GM23248 (cell line): ENCODE results near the gene KLHL24. TPM values are rescaled to one million over a fixed set of nuclear protein-coding genes. Genes with fewer than 3 reads are reported as not detected.
"Not testable (repeated sequence)": the region's sequence is repeated elsewhere in the genome, so short reads cannot be mapped to it uniquely, and the experiment has no call there.

ENCODE experiments used
- DNase-seq: peaks from one replicate; pipeline ENCODE4 v3.0.0-alpha.2; 2015
- H2AFZ ChIP-seq: fragments of 200-600 bp; sonication (generic); 2 replicates; pipeline ENCODE4 v1.6.1; 2016; ENCODE audit warnings: antibody characterized with exemption
- H3F3A ChIP-seq: fragments of 200-600 bp; sonication (generic); 2 replicates; pipeline ENCODE4 v1.6.1; 2016; ENCODE audit warnings: mild to moderate bottlenecking, antibody characterized with exemption, mixed run types; ENCODE audit not compliant: insufficient read depth
- H3K27ac ChIP-seq: fragments of 200-600 bp; sonication (generic); 2 replicates; pipeline ENCODE4 v1.5.1; 2016; ENCODE audit warnings: mild to moderate bottlenecking
- H3K27me3 ChIP-seq: fragments of 200-600 bp; sonication (generic); replicated peaks from 2 replicates; pipeline ENCODE4 v1.6.1; 2016; ENCODE audit warnings: mild to moderate bottlenecking; ENCODE audit not compliant: insufficient read depth
- H3K36me3 ChIP-seq: fragments of 200-600 bp; sonication (generic); 2 replicates; pipeline ENCODE4 v1.6.1; 2016; ENCODE audit warnings: low read depth, mild to moderate bottlenecking
- H3K4me1 ChIP-seq: fragments of 200-600 bp; sonication (generic); 2 replicates; pipeline ENCODE4 v1.6.1; 2016; ENCODE audit warnings: mild to moderate bottlenecking; ENCODE audit not compliant: insufficient read depth
- H3K4me2 ChIP-seq: fragments of 200-600 bp; sonication (generic); one replicate; pipeline ENCODE4 v1.6.1; 2016; ENCODE audit warnings: mild to moderate bottlenecking; ENCODE audit not compliant: unreplicated experiment
- H3K4me3 ChIP-seq: fragments of 200-600 bp; sonication (generic); 2 replicates; pipeline ENCODE4 v1.5.1; 2016; ENCODE audit warnings: mild to moderate bottlenecking
- H3K79me2 ChIP-seq: fragments of 200-600 bp; sonication (generic); 2 replicates; pipeline ENCODE4 v1.6.1; 2016; ENCODE audit warnings: mild to moderate bottlenecking; ENCODE audit not compliant: insufficient read depth
- H3K9ac ChIP-seq: fragments of 200-600 bp; sonication (generic); 2 replicates; pipeline ENCODE4 v1.6.1; 2016; ENCODE audit warnings: mild to moderate bottlenecking
- H3K9me2 ChIP-seq: fragments of 200-600 bp; sonication (generic); 2 replicates; pipeline ENCODE4 v1.6.1; 2016; ENCODE audit warnings: mixed run types, mild to moderate bottlenecking, moderate library complexity; ENCODE audit not compliant: insufficient read depth
- H3K9me3 ChIP-seq: fragments of 200-600 bp; sonication (generic); one replicate; pipeline ENCODE4 v1.6.1; 2017; ENCODE audit warnings: low read depth
- H4K20me1 ChIP-seq: fragments of 200-600 bp; sonication (generic); 2 replicates; pipeline ENCODE4 v1.6.0; 2016; ENCODE audit not compliant: insufficient read depth
- EZH2 ChIP-seq: fragments of 200-600 bp; sonication (generic); IDR thresholded peaks from 2 replicates; pipeline ENCODE4 v1.6.1; 2018; ENCODE audit warnings: antibody characterized with exemption, mild to moderate bottlenecking; ENCODE audit not compliant: insufficient read depth, poor library complexity, severe bottlenecking
- EZH2phosphoT487 ChIP-seq: fragments of 200-600 bp; sonication (generic); IDR thresholded peaks from 2 replicates; pipeline ENCODE4 v1.6.1; 2018; ENCODE audit warnings: antibody characterized with exemption, moderate library complexity, mild to moderate bottlenecking, low read depth; ENCODE audit not compliant: insufficient read depth
- WGBS, 2 experiments: methylation state at CpG; one replicate each; pipeline ENCODE4 v1.1.6; 2015 to 2017; ENCODE audit warnings: low lambda C conversion rate in 2 of 2, low coverage in 1 of 2; ENCODE audit errors: missing lambda C conversion rate in 2 of 2; 5-methylcytosine and 5-hydroxymethylcytosine counted together
- in situ Hi-C: fragments of 300-500 bp; cut with MboI; formaldehyde crosslinking; loops from 2 replicates; pipeline ENCODE4 v1.15.0; 2020
- polyA plus RNA-seq: library from polyadenylated mRNA; unstranded; fragments of >200 nt; fragmentation: Nextera tagmentation; extraction: Ambion mirVana; gene quantifications from 2 replicates; pipeline ENCODE4 v1.2.1, GENCODE V29; 2016
- total RNA-seq: library from RNA; depleted of rRNA; stranded (reverse); fragments of >200 nt; shearing (Covaris generic); gene quantifications from 2 replicates; pipeline ENCODE4 v1.2.3, GENCODE V29; 2014

Gene KLHL24
- total and polyA plus RNA-seq, 2 experiments from 2014 or later = 11.7 to 18.3 TPM

DNA sequence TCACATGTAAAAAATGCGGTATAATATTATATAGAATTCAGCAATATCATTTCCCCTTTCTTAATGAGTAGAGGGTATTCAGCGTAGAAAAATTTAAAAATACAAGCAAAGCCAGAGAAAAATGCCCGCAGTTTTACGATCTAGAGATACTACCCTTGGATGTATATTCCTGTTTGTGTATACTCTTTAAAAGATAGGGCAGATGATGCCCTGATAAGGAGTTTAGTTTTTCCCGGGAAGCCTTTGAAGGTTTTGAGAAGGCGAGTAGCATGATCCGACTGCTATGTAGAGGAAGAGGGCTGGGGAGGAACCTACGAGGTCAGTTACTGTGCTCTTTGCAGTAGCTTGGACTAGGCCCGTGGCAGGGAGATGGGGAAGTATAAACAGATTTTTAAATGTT is 63.3 kb downstream of the KLHL24 start:
- TF ChIP-seq EZH2phosphoT487 = no peak
- Histone ChIP-seq H3K79me2 (peaks cover 60% of the 10 kb centered on the region), H3K9me2 (no peaks in the 10 kb centered on the region), H3K9me3 (no peaks in the 10 kb centered on the region), H3K27ac (peak overlapping the region; percentile 72), H3K4me3 (peak overlapping the region; percentile 94), H3F3A (0 out of 2 replicates have a peak, but pooled peaks cover 6% of the 10 kb centered on the region), H3K27me3 (no peaks in the 10 kb centered on the region), H3K4me1 (no peaks in the 10 kb centered on the region), H3K36me3 (no peaks in the 10 kb centered on the region), H4K20me1 (no peaks in the 10 kb centered on the region; the same call in 1 of the 2 replicates), H3K4me2 (peak overlapping the region; percentile 94), H3K9ac (peak overlapping the region; percentile 93), H2AFZ (peak overlapping the region; percentile 82)
- WGBS, 2 experiments = 1 to 2% methylated on average over 9 of the region's 9 CpGs
- DNase-seq = peak; percentile 59
- in situ Hi-C loops = no loop called here

- H3K4me3 ChIP-seq = peak overlapping the region; percentile 94
- peaks cover 66% of the 10 kb centered on the region for H3K79me2 ChIP-seq
- in situ Hi-C loops = no loop called here
- no peak for DNase-seq
- H3K27me3 ChIP-seq = no peaks in the 10 kb centered on the region
- H3K9me2 ChIP-seq = no peaks in the 10 kb centered on the region
- TF ChIP-seq EZH2 = no peak
- no peak for TF ChIP-seq EZH2phosphoT487
- peaks cover 3% of the 10 kb centered on the region; the same call in 1 of the 2 replicates for H4K20me1 ChIP-seq
- H3K9ac ChIP-seq = peak overlapping the region; percentile 93
- peak overlapping the region; percentile 72 for H3K27ac ChIP-seq
- H3K4me1 ChIP-seq = no peaks in the 10 kb centered on the region
- H3K9me3 ChIP-seq = no peaks in the 10 kb centered on the region
- no peaks in the 10 kb centered on the region for H3K36me3 ChIP-seq
- peak overlapping the region; percentile 82 for H2AFZ ChIP-seq
- 0 out of 2 replicates have a peak, but pooled peaks cover 6% of the 10 kb centered on the region for H3F3A ChIP-seq
- 69 to 76% methylated on average over 13 of the region's 13 CpGs for WGBS, 2 experiments
- peak overlapping the region; percentile 94 for H3K4me2 ChIP-seq
These were observed 64.0 kb downstream of the KLHL24 start for GRCh38 chr3:183699238-183699947.

DNA sequence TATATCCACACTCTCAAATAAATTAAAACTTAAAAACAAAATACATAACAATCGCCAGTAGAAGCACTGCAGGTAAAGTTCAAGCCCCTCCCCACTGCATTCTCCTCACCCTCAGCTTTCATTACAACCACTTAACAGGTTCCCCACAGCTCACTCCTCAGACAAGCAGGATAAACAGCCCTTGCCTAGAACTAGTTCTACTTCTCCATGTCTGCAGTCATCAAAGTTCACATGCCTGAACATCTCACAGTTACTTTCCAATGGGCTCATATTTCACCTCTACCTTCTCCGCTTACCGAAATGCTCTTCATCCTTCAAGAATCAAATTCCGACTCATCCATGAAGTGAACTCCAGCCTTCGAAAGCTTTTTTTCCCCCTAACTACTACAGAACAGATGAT is 66.3 kb downstream of the KLHL24 start:
- in situ Hi-C loops = no loop called here

GRCh38 chr3:183703892-183704291 is 68.5 kb downstream of the KLHL24 start:
- H3K4me2 ChIP-seq, H3K4me3 ChIP-seq, H3K9ac ChIP-seq, DNase-seq, H3K9me3 ChIP-seq, H2AFZ ChIP-seq, H3K27ac ChIP-seq, H3K27me3 ChIP-seq, H3F3A ChIP-seq, H3K9me2 ChIP-seq, in situ Hi-C loops, H3K36me3 ChIP-seq, H3K4me1 ChIP-seq: not testable (repeated sequence)
- peaks cover 100% of the 10 kb centered on the region for H3K79me2 ChIP-seq
- 93 to 94% methylated on average over 6 of the region's 6 CpGs for WGBS, 2 experiments
- H4K20me1 ChIP-seq = peaks cover 24% of the 10 kb centered on the region; the same call in 1 of the 2 replicates

More for the DNA sequence above, 66.3 kb downstream of the KLHL24 start:
- no peak overlapping the region for H3K27ac ChIP-seq
- H2AFZ ChIP-seq = no peak overlapping the region
- no peaks in the 10 kb centered on the region for H3K27me3 ChIP-seq
- H3K4me3 ChIP-seq = no peak overlapping the region
- no peak overlapping the region for H3K4me2 ChIP-seq
- no peaks in the 10 kb centered on the region for H3K9me3 ChIP-seq
- H3K79me2 ChIP-seq = peaks cover 90% of the 10 kb centered on the region
- H3F3A ChIP-seq = 0 out of 2 replicates have a peak, but pooled peaks cover 6% of the 10 kb centered on the region
- TF ChIP-seq EZH2phosphoT487 (no peak), EZH2 (no peak)
- no peaks in the 10 kb centered on the region for H3K36me3 ChIP-seq
- no peak overlapping the region for H3K9ac ChIP-seq
- DNase-seq = no peak
- no peaks in the 10 kb centered on the region for H3K4me1 ChIP-seq
- no peaks in the 10 kb centered on the region for H3K9me2 ChIP-seq
- H4K20me1 ChIP-seq = peaks cover 16% of the 10 kb centered on the region; the same call in 1 of the 2 replicates
- WGBS, 2 experiments = 99% methylated on average over 5 of the region's 5 CpGs
